IPS DF 4.7 (cell line): ENCODE data around the gene ADGRL3.
A peak's percentile ranks its signal among the peaks of the same experiment; 100 is the strongest.
"Not testable (repeated sequence)": the region's sequence is repeated elsewhere in the genome, so short reads cannot be mapped to it uniquely, and the experiment has no call there.

Experiments
- DNase-seq: peaks from one replicate; pipeline ENCODE4 v3.0.0-alpha.2; 2013; ENCODE audit warnings: low spot score; ENCODE audit errors: extremely low read depth

The ADGRL3 gene

GRCh38 chr4:61628727-61629126, 428.6 kb downstream of the ADGRL3 start:
- no peak for DNase-seq

DNA sequence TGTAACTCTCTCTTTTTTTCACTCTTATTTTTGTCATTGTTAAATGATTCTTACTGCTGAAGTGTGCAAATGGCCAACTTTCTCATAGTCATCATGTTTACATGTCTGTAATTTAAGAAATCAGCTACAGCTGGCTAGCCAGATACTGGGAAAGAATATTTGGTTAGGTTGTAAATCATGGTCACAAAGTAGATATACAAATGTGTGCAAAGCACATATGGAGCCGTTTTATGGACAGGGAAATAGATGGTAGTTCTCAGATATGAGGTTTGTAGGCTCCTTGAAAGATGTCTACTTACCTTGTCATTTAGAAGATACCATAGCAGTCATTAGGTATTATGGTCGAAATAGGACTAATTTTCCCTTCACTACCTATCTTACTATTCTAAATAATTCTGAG, 430.4 kb downstream of the ADGRL3 start:
- DNase-seq, result no peak

DNA sequence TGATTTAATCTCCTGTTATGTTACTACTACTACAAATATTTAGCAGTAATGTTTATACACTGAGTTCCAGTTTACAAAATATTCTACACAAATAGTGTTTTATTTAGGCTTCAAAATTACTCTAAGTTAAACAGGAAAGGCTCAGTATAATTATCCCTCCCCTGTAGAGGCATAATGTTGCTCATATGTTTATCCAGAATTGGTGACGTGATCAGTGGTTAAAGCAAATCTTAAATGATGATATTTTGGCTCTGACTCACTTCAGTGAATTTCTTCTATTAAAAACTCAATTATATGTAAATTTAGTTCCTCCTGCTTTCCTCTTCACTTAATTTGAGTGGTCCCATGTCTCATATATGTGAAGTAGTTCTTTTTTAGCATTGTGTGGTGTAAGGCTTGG, 438.5 kb downstream of the ADGRL3 start:
- DNase-seq, result no peak

GRCh38 chr4:61646746-61647350, 446.7 kb downstream of the ADGRL3 start:
- not testable (repeated sequence) for DNase-seq

DNA sequence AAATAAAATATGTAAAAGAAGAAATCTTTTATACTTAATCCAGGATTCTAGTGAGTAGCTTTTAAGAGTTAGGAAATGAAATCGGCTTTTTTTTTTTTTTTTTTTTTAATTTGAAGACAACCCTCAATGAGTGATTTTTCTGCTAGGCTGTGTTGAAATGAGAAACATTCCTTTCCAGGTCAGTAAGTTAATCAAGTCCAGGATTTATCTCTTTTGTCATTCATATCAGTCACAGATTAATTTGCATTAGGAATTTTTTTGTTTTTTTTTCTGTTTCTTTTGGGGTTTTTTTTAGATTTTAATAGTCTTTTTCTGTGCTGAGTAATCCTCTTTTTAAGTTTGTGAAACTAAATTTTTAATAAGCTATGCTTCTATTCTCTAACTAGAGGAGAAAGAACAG, 448.1 kb downstream of the ADGRL3 start:
- DNase-seq, result no peak

- DNase-seq, result no peak
Observed at GRCh38 chr4:61657016-61657415, 456.9 kb downstream of the ADGRL3 start.

GRCh38 chr4:61661960-61662359, 461.8 kb downstream of the ADGRL3 start:
- no peak for DNase-seq

DNA sequence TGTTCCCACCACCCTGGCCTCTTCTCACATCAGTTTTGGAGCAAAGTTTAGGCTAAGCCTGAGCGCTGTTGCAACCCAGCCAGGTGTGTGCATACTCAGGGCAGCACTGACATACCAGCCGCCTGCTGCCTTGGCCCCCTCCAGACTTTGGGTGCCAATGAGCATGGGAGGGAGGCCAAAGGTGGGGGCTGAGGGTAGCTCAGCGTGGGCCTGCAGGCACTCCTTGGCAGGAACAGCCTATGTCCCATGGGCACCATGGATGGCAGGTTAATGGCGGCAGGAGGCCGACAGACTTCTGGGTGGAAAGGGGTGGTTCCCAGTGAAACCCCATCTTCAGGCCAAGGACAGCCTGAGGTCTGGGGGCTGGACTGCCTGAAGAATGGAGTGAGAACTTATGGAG, 462.2 kb downstream of the ADGRL3 start:
- DNase-seq, result no peak

- DNase-seq, result no peak
Observed at GRCh38 chr4:61663310-61663709, 463.2 kb downstream of the ADGRL3 start.

- no peak for DNase-seq
Observed at GRCh38 chr4:61665649-61666048, 465.5 kb downstream of the ADGRL3 start.

GRCh38 chr4:61666244-61666643, 466.1 kb downstream of the ADGRL3 start:
- no peak for DNase-seq

DNA sequence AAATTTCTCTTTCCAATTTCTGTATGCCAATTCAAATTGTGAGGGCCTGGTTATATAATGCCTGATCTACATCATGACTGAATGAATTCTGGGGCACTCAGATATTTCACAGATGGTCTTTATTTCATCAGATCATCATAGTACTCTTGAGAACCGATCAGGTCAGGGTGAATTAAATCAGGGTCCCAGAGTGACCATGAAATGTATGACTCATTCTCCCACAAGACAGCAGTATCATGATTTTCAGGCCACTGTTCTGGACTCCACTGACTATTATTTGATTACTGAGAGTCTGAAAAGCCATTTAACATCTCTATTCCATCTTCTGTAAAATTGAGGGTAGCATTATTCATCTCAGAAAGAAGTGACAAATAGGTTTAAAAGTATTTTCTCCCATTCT, 471.5 kb downstream of the ADGRL3 start:
- DNase-seq, result no peak

DNA sequence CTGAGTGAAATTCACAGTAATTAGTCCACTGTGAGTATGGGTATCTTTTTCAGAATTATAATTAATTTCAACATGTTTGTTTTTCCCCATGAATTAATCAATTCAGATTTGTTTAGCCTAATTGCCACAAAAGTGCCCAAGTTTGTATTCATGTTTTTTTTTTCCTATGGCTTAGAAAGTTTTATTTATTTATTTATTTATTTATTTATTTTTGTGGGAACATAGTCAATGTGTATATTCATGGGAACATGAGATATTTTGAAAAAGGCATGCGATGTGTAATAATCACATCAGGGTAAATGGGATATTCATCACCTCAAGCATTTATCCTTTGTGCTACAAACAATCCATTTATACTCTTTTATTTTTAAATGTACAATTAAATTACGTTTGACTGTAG, 475.3 kb downstream of the ADGRL3 start:
- DNase-seq, result no peak

DNA sequence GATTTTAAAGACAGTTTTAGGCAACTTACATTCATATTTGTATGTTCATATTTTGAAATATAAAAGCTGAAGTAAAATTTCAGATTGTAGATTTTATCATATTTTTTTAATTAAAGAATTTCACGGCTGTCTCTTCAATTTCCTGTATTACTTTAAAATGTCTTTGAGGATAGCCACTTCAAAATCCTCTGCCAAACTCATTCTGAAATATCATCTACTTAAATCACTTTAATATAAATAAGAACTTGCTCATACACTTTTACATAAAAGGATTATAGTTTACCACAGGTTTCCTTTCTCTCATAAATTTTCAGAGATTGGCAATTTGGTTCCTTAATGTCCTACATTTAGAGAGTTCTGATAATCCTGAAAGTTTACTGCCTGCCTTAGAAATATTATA, 478.2 kb downstream of the ADGRL3 start:
- no peak for DNase-seq

- no peak for DNase-seq
Observed at GRCh38 chr4:61693520-61693919, 493.4 kb downstream of the ADGRL3 start.

DNA sequence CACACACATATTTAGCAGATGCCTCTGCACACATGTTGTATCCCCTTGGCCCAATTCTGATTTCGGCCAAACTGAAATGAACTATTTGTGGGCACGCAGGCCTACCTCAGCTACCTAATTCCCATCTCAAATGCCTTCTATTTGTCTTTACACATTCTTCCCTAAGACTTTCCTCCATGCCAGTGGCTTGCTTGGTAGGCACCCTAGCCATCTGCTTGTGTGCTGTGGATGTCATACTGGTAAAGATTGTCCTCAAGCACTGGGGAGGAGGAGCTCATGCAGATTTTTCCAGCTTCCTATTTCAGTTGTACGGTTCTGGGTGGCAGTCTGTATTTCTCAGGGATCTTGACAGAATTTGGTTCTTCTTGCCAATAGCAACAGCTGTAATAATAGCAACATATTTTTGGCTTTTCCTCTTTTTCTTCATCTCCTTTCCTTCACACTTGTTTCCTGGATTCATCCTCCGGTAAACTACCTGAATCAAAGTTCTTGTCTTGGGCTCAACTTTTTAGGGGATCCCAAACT, 514.3 kb downstream of the ADGRL3 start:
- no peak for DNase-seq

DNA sequence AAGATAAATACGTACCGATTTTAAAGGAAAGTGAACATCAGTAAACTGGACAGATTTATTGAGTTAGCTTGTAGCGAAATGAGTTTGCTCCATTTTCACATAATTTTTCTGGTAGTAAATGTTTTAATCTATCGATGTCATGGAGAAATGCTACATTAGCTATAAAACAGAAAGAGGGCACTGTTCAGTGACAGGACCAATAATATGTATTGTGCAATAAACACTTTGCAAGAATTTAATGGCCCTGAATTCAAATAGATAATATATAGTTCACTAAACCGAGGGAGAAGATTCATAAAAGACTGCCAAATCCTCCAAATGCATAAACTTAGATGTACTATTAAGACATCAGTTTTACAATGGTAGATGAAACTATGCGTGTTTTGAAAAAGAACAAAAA, 516.3 kb downstream of the ADGRL3 start:
- no peak for DNase-seq

- DNase-seq, result peak; percentile 49
Observed at GRCh38 chr4:61723492-61723891, 523.4 kb downstream of the ADGRL3 start.

- DNase-seq, result no peak
Observed at GRCh38 chr4:61727286-61727685, 527.2 kb downstream of the ADGRL3 start.

- no peak for DNase-seq
Observed at GRCh38 chr4:61734409-61734808, 534.3 kb downstream of the ADGRL3 start.

GRCh38 chr4:61739887-61740286, 539.8 kb downstream of the ADGRL3 start:
- no peak for DNase-seq

DNA sequence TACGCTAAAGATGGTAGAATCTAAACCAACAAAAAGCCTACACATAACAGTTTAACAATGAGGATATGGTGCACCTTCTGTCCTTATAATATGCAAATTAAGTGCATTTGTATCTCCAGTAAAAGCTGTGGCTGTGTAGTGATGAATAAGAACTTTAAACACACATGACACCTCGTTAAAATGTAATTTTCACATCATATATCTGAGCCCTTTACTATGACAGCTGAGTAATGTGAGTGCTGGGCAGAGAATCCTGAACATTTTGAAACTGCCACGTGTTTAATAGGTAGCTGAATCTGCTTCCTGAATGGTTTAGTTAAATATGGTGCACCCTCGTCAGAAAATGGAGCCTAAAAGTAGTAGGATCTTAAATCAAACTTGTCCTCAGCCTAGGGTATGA, 540.8 kb downstream of the ADGRL3 start:
- DNase-seq, result no peak

- no peak for DNase-seq
Observed at GRCh38 chr4:61741327-61742096, 541.4 kb downstream of the ADGRL3 start.
